ENCODE measurements around the gene ZNF185.

GRCh38 chrX:152892499-152892898 lies 5.4 kb upstream of the ZNF185 start:
- TF ChIP-seq CTCF (IDR thresholded peaks at IDR 0.05) (no peak), ZFX (IDR thresholded peaks at IDR 0.05; ENCODE audit: borderline replicate concordance) (no peak)

Measured in 22Rv1 (cell line).